MCF 10A (cell line): ENCODE results near the gene SIAH2. TPM values are rescaled to one million over a fixed set of nuclear protein-coding genes. Genes with fewer than 3 reads are reported as not detected.
A peak's percentile ranks its signal among the peaks of the same experiment; 100 is the strongest.

Experiments used
- BruUV-seq: library from RNA; stranded (reverse); fragments of 400-500 nt; replicated peaks from 2 replicates; lab custom pipeline; 2021; lab: Mats Ljungman, UMichigan
- CTCF ChIA-PET: fragments of 300-600 bp; sonication (Branson Sonifier 250); formaldehyde crosslinking; extraction: SDS; loops from one replicate; lab custom pipeline; 2021; ENCODE audit warnings: antibody characterized with exemption, inconsistent platforms; lab: Yijun Ruan, JAX
- POLR2A ChIA-PET: fragments of 300-600, 350-650 bp; sonication (Branson Sonifier 250); formaldehyde crosslinking; extraction: SDS; loops from one replicate; lab custom pipeline; 2020; ENCODE audit warnings: antibody characterized with exemption, inconsistent platforms; lab: Yijun Ruan, JAX
- DNase-seq: peaks from one replicate; pipeline ENCODE4 v3.0.0-alpha.2; 2018; ENCODE audit not compliant: unreplicated experiment
- H3K27ac Mint-ChIP-seq: one replicate; pipeline ENCODE4 v1.8.0; 2022; ENCODE audit warnings: mild to moderate bottlenecking, low read depth, mixed read lengths; ENCODE audit not compliant: unreplicated experiment
- H3K27me3 Mint-ChIP-seq: one replicate; pipeline ENCODE4 v1.8.0; 2022; ENCODE audit warnings: mixed read lengths; ENCODE audit not compliant: insufficient read depth, unreplicated experiment
- H3K36me3 Mint-ChIP-seq: one replicate; pipeline ENCODE4 v1.8.0; 2022; ENCODE audit warnings: mild to moderate bottlenecking, moderate library complexity, mixed read lengths; ENCODE audit not compliant: insufficient read depth, unreplicated experiment
- H3K4me1 Mint-ChIP-seq: one replicate; pipeline ENCODE4 v1.8.0; 2022; ENCODE audit warnings: mixed read lengths; ENCODE audit not compliant: insufficient read depth, unreplicated experiment
- H3K4me3 Mint-ChIP-seq: one replicate; pipeline ENCODE4 v1.8.0; 2022; ENCODE audit warnings: mild to moderate bottlenecking, moderate library complexity, mixed read lengths; ENCODE audit not compliant: unreplicated experiment
- H3K9me3 Mint-ChIP-seq: one replicate; pipeline ENCODE4 v1.8.0; 2022; ENCODE audit warnings: mixed read lengths; ENCODE audit not compliant: unreplicated experiment
- intact Hi-C: fragments of 100-400 bp; cut with micrococcal nuclease; formaldehyde crosslinking; loops from 2 replicates; pipeline ENCODE4 v1.14.1; 2022
- total RNA-seq: library from RNA; stranded (reverse); gene quantifications from 2 replicates; pipeline ENCODE4 v1.2.3, GENCODE V29; 2022
- TF ChIP-seq, protein P1 (sequence below): fragments of 200-600 bp; IDR thresholded peaks from one replicate; pipeline ENCODE4 v1.8.0; 2022; ENCODE audit warnings: antibody characterized with exemption, mild to moderate bottlenecking; ENCODE audit not compliant: unreplicated experiment

Gene SIAH2
- total RNA-seq, 1 experiment from 2014 or later, result 35.4 TPM

DNA sequence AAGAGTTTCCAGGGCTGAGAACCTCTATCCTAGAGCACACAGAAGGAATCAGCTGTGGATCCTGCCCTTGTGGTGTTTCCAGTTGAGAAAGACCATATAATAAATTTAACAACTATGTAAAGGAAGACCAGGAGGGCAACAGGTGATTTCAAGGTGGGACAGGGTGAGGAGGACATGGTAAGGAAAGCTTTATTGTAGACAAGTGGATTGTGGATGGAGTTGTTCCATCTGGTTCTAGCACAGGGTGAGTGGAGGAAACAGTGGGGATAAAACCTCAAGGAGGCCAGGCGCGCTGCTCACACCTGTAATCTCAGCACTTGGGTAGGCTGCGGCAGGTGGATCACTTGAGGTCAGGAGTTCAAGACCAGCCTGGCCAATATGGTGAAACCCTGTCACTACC, 17.1 kb downstream of the SIAH2 start:
- intact Hi-C loops, result no loop called here

DNA sequence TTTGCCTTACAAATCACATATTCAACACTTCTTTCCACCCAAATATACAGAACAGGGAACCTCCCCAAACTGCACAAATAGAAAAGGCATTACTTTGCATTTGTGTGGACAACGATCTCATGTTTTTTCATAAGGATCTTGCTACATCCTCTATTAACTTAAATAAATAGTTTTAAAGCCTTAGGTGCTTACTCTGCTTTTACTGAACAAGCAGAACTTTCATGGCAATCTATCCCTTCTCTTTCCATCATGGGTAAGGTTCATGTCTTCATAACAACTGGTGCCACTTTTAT, 18.1 kb downstream of the SIAH2 start:
- peak overlapping the region; percentile 59 for H3K27ac Mint-ChIP-seq
- H3K4me3 Mint-ChIP-seq, result no peak overlapping the region
- DNase-seq, result no peak
- ChIA-PET CTCF (no interaction called here), POLR2A (no interaction called here)
- H3K36me3 Mint-ChIP-seq, result peaks cover 26% of the 10 kb centered on the region
- TF ChIP-seq, protein P1, sequence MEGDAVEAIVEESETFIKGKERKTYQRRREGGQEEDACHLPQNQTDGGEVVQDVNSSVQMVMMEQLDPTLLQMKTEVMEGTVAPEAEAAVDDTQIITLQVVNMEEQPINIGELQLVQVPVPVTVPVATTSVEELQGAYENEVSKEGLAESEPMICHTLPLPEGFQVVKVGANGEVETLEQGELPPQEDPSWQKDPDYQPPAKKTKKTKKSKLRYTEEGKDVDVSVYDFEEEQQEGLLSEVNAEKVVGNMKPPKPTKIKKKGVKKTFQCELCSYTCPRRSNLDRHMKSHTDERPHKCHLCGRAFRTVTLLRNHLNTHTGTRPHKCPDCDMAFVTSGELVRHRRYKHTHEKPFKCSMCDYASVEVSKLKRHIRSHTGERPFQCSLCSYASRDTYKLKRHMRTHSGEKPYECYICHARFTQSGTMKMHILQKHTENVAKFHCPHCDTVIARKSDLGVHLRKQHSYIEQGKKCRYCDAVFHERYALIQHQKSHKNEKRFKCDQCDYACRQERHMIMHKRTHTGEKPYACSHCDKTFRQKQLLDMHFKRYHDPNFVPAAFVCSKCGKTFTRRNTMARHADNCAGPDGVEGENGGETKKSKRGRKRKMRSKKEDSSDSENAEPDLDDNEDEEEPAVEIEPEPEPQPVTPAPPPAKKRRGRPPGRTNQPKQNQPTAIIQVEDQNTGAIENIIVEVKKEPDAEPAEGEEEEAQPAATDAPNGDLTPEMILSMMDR, result no peak
- intact Hi-C loops, result no loop called here
- H3K27me3 Mint-ChIP-seq, result no peaks in the 10 kb centered on the region
- peaks cover 31% of the 10 kb centered on the region for H3K4me1 Mint-ChIP-seq
- no TSS peak for BruUV-seq
- no peaks in the 10 kb centered on the region for H3K9me3 Mint-ChIP-seq

More for the DNA sequence above, 17.1 kb downstream of the SIAH2 start:
- DNase-seq, result no peak
- Mint-ChIP-seq H3K27ac (peak overlapping the region; percentile 59), H3K9me3 (no peaks in the 10 kb centered on the region), H3K36me3 (peaks cover 18% of the 10 kb centered on the region), H3K4me1 (peaks cover 34% of the 10 kb centered on the region), H3K27me3 (no peaks in the 10 kb centered on the region), H3K4me3 (no peak overlapping the region)
- no TSS peak for BruUV-seq
- ChIA-PET CTCF (interaction anchor here (0.6 to 0.8 kb wide), 5 partner anchors 14 to 401 kb away, joined by 3 to 4 read pairs (median 3); no protein-coding TSS in a partner anchor), POLR2A (interaction anchor here (0.7 to 1.1 kb wide), 3 partner anchors 13 to 17 kb away, joined by 3 to 7 read pairs (median 4); partner anchors contain the start of gene SIAH2)
- TF ChIP-seq, protein P1, result no peak

DNA sequence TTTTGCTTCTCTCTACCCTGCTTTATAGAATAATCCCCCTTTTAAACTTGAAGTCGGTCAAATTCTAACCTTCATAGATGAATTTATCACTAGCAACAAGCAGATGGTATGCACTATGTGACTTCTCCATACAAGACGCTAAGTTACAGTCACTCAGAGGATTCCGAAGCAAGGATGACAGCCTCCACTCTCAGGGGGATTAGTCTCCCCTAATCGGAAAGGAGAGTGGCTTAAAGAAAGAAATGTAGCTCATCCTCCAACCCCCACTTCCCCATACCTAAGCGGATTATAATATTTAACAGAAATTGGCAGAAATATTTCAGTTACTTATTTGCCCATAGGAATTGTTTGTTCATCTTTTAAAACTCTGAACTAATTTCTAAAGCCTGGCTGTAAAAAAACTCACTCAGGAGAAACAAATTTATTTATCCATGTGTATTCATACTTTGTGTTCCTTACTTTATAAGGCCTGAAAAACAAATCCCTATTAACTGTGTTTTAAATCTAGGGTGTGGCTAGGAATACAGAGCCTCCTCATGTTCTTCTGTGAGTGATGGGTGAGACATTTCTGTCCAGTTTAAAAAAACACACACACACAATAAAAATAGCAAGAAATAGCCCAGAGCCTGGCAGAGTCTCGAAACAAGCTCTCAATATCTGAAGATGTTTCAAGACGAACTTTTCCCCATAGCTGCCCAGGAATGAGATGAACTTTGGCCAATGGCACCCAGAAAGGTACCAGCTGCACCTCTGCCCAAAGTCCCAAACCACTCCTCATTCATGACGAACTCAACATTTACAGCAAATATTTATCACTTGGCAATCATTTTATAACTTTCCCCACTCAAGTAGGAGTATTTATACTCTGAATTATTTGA, 18.7 kb downstream of the SIAH2 start:
- intact Hi-C loops, result no loop called here
- POLR2A ChIA-PET, result interaction anchor here (1.2 to 1.7 kb wide), 2 partner anchors 16 to 18 kb away, joined by 5 read pairs; partner anchors contain the start of gene SIAH2
- CTCF ChIA-PET, result interaction anchor here (1.0 kb wide), 2 partner anchors 17 to 121 kb away, joined by 3 to 6 read pairs; no protein-coding TSS in a partner anchor
- H3K27ac Mint-ChIP-seq, result peak overlapping the region; percentile 59
- no peak overlapping the region for H3K4me3 Mint-ChIP-seq
- TF ChIP-seq, protein P1, result no peak
- no TSS peak for BruUV-seq
- no peaks in the 10 kb centered on the region for H3K27me3 Mint-ChIP-seq
- no peaks in the 10 kb centered on the region for H3K9me3 Mint-ChIP-seq
- DNase-seq, result no peak
- peaks cover 31% of the 10 kb centered on the region for H3K4me1 Mint-ChIP-seq
- H3K36me3 Mint-ChIP-seq, result peaks cover 26% of the 10 kb centered on the region

DNA sequence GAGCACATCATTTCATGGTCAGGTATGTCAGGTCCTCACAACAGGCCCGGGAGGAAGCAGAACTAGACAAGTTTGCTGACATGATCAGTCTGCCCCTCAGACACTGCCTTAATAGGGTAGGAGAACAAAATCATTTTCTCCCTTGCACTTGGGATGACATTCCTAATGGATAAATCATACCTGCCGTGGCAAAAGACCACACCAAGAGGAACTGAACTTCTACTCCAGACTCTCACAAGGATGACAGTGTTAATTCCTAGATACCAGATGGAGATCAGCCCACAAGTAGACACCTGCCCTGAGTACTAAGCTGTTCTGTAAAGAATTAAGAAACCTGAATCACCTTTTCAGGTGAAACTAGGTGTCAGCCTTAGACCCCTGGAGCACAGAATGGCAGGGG, 19.5 kb downstream of the SIAH2 start:
- TF ChIP-seq, protein P1, result no peak
- ChIA-PET CTCF (interaction anchor here (0.6 to 1.0 kb wide), 3 partner anchors 16 to 121 kb away, joined by 3 to 6 read pairs (median 4); no protein-coding TSS in a partner anchor), POLR2A (interaction anchor here (0.9 to 1.7 kb wide), 4 partner anchors 15 to 19 kb away, joined by 3 to 5 read pairs (median 4); partner anchors contain the start of gene SIAH2)
- intact Hi-C loops, result no loop called here
- Mint-ChIP-seq H3K27ac (peak overlapping the region; percentile 59), H3K36me3 (peaks cover 26% of the 10 kb centered on the region), H3K27me3 (no peaks in the 10 kb centered on the region), H3K4me1 (peaks cover 27% of the 10 kb centered on the region), H3K4me3 (no peak overlapping the region), H3K9me3 (no peaks in the 10 kb centered on the region)
- BruUV-seq, result no TSS peak
- no peak for DNase-seq
